Left forelimb (tissue), 1 donor: Measurements from ENCODE around the gene ACTL8.

Source experiments
- DNase-seq: peaks from one replicate; pipeline ENCODE4 v3.0.0-alpha.2; 2018; ENCODE audit warnings: low spot score

The ACTL8 gene, protein sequence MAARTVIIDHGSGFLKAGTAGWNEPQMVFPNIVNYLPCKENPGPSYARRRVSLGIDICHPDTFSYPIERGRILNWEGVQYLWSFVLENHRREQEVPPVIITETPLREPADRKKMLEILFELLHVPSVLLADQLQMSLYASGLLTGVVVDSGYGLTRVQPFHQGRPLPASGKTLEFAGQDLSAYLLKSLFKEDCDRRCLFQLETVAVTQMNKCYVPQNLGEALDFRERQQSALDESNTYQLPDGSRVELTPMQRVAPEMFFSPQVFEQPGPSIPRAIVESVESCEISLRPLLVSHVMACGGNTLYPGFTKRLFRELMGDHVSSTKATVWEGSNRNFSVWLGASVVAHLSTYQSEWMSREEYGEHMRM

DNA sequence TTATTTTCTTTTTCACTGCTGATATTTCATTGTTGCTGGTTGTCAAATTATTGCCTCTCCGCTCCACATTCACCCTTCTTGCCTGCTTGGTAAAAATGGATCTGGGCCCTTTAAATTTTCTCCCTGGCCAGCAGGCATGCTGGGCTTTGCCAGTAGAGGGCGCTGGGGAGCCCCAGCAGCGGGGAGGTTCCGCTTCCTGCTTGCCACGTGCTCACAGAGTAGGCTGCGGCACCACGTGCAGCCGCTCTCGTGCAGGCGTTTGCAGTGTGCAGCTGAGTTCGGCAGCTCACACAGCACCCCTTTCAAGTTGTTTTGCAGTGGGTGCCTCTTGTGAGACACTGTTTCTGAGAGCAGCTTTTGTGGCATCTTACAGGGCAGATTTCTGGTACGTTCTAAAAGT lies at the start of gene ACTL8:
Gene ACTL8, plus strand, starts transcription at position 214 of the 400 bp plus-strand sequence. CDS start 67,676 bp downstream, outside the sequence.
- no peak for DNase-seq

DNA sequence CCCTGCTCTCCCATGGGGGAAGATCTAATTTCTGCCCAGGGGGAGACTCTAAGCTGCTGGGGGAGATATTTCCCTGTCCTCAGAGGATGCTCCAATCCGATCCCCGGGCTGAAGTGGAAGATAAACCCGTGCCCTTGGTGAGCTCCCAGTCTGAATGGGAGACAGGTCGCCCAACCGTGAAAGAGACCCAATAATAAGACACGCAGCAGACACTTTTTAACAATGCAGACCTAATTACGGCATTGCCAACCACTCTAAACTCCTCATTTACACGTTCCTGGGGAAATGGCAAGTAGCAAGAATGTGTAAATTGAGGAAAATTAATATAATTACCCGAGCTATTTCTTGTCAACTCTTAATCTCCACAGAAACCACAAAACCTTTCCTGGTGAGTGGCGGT lies 48.7 kb upstream of the ACTL8 start:
- no peak for DNase-seq

GRCh38 chr1:17709981-17710380 lies 45.2 kb upstream of the ACTL8 start:
- DNase-seq = no peak

DNA sequence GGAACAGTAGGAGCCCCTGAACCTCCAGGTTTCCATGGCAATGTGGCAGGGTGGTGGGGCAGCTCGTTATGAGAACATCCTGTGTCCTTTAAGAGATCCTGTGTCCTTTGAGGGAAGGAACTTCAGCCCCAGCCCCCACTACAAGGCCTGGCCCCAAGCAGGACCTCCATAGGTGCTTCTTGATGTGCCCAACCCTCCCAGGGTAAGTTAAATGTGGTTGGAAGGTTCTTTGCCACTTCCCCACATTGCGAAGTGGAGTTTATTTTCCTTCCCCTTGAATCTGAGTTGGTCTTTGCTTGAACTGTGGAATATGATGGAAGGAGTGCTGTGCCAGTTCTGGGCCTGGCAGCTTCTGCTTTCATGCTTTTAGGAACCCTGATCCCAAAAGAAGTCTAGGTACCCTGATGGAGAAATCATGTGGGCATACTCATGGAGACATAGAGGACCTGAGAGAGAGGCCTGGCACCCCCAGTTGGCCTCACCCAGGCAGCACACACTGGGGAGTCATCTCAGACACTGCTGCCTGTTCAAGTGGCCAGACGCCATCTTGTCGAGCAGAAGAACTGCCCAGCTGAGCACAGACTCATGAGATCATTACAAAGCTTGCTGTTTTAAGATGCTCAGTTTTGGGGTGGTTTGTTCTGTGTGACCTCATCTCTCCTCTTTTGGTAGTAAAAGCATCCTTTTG lies 44.1 kb upstream of the ACTL8 start:
- no peak for DNase-seq

- no peak for DNase-seq
These were observed 43.6 kb upstream of the ACTL8 start for GRCh38 chr1:17711577-17711910.

GRCh38 chr1:17711941-17712340 lies 43.2 kb upstream of the ACTL8 start:
- no peak for DNase-seq

- DNase-seq = no peak
These were observed 41.1 kb upstream of the ACTL8 start for GRCh38 chr1:17713993-17714392.

- DNase-seq = no peak
These were observed 37.3 kb upstream of the ACTL8 start for GRCh38 chr1:17717594-17718535.

- DNase-seq = no peak
These were observed 35.3 kb upstream of the ACTL8 start for GRCh38 chr1:17719874-17720273.

GRCh38 chr1:17721444-17721843 lies 33.7 kb upstream of the ACTL8 start:
- no peak for DNase-seq

- DNase-seq = no peak
These were observed 31.4 kb upstream of the ACTL8 start for GRCh38 chr1:17723684-17724083.

DNA sequence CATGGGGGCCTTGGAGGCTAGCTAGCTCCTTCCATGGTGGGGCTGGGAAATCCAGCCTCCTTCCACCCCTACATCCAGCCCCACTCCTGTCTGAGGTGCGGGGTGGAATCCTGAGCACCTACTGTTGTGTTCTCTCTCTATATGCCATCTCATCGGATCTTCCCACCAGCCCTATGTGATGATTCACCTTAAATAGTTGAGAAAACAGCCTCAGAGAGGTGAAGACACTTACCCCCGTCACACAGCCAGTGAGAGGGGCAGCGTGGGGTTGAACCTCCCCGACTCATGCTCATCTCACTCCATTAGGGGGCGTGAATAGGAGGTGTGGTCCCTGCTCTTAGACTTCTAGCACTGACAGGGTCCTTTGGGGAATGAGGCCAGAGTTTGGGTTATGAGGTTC lies 31.0 kb upstream of the ACTL8 start:
- no peak for DNase-seq

DNA sequence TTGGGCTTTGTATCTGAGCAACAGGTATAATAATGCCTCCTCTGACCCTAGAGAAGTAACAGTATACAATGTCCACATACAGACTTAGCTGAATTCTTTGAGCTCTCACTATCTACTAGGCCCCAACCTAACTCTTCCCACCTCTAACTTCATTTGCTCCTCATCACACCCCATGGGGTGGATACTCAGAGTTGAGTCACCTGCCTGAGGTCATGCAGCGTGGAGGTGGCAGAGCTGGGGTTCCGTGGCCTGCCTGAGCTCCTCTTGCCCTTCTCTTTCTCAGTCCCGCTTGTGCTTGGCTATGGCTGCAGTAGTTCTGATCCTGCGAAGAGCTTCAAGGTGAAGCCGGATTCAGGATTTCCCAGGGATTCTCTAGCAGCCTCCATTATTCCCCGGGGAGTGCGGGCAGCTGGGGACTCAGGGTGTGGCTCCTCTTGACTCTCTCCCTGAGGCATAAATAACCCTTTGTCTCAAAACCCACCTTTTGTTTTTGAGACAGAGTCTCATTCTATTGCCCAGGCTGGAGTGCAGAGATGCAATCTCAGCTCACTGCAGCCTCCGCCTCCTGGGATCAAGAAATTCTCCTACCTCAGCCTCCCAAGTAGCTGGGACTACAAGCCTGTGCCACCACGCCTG lies 29.9 kb upstream of the ACTL8 start:
- DNase-seq = no peak

DNA sequence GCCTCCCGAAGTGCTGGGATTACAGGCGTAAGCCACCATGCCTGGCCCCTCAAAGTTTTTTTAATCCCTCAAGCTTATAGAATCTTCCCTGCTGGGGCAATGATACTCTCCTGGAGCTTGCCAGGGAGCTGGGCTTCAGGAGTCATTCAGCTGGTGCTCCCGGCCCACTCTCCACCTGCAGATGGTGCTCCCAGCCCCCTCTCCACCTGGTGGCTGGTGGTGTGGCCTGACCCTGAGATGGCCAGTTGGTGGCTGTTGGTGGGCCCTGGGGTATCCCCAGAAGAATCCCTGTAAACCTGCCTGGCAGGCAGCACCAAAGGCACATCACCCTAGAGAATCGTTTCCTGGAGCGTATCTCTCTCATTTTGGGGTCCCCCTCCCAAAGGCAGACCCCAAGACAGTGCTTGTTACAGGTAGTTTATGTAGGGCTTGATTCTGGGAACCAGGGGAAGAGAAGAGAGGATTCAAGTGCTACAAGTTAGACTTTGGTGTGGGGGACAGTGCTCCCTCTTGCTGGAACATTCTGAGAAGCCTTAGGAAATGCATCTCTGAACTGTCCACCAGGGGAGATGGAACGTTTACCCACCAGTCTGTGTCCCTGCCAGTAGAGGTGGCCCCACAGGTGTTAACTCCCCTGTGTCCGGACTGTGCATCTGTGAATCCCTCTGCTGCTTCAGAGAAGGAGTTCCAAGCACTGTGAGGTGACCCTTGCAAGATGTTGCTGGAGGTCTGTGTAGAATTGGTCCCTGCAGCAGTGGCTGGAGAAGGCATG lies 29.1 kb upstream of the ACTL8 start:
- no peak for DNase-seq

DNA sequence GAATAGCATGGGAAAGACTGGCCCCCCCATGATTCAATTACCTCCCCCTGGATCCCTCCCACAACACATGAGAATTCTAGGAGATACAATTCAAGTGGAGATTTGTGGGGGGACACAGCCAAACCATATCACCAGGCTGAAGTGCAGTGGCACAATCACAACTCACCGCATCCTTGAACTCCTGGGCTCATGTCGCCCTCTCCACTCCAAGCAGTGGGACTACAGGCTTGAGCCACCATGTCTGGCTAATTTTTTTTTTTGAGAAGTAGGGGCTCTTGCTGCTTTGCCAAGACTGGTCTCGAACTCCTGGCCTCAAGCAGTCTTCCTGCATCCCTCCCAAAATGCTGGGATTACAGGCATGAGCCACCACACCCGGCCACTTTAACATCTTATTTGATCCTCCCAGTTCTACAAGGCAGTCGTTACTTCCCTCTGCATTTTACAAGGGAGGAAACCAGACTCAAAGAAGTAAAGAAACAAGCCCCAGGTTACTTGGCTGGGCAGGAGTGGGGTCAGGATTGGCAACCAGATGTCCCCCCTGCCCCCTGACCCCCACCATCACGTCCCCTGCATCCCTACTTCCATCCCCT lies 26.9 kb upstream of the ACTL8 start:
- no peak for DNase-seq

DNA sequence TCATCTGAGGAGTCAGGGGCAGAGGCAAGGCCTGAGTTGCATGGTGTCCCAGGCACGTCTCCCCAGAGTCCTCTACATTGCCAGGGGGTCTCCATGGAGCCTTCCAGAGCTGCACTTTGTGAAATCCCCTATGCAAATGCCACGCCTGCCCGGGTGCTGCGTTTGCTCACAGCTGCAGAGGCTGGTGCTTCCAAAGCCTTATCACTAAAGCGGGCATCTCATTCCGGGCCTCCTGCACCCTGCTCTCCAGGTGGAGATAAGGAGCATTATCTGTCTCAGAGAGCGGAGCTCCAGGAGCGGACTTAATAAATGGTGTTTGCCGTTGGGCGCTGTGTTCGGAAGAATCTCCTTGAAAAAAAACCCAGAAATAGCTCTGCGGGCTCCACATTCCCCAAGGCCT lies 25.9 kb upstream of the ACTL8 start:
- DNase-seq = no peak

DNA sequence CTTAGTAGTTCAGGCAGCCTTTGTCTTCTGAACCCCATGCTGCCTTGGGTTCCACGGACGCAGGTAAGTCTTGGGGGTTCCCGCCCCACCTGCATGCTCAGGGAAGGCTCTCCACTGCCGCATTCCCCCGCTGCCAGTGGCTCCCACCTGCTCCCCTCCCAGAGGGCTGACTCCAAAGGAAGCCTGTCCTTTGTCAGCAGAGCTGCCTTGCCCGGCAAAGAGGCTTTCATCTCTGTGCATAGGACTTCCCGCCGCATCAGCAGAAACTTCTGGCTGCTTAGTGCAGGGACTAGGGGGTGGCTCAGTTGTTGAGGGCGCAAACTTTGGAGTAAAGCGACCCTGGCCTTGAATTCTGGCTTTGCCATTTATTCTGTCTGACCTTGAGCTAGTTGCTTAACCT lies 25.2 kb upstream of the ACTL8 start:
- no peak for DNase-seq

DNA sequence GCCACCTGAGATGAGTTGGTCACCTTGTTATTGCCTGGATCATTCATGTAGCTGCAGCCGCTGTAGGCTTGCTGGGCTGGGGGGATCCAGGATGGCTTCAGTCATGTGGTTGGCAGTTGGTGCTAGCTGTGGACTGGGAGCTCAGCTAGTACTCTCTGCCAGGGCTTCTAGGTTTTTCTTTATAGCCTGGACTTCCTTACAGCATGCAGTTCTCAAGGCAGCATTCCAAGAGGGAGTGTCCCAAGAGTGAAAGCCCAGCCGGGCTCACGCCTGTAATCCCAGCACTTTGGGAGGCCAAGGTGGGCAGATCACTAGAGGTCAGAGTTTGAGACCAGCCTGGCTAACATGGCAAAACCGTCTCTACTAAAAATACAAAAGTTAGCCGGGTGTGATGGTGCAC lies 23.7 kb upstream of the ACTL8 start:
- no peak for DNase-seq

DNA sequence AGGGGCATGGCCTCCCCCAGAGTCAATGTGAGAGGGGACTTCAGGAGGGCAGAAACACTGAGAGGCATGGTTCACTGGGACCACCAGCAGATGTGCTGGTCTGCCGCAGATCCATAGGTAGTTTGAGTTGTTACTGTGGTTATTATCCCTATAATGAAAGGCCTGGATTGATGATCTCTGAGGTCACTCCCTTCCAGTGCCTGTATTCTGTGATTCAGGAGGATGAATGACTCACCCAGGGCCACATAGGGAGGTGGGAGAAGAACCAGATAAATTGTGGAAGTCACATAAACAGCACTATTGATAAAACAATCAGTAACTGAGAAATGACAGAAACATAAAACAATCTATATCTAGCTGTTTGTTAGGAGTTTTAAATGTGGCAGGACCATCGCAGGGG lies 22.7 kb upstream of the ACTL8 start:
- no peak for DNase-seq

DNA sequence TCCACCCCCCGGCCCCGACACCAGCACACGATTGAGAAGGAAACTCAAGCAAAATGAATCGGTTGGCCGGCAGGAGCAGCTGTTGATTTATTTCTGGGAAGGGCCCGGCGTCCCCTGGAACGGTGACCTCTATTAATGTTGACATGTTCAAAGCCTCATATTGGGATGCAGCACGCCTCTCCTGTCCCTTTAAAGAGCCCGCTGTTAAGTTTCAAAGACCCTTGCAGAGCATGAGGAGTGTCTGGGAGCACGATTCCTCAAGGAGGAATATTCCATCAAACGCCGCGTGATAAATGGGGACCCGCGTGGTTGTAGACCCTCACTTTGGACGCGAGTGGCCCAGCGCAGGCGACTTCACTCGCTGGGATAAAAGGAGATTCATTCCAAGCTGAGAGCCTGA lies 21.5 kb upstream of the ACTL8 start:
- no peak for DNase-seq

DNA sequence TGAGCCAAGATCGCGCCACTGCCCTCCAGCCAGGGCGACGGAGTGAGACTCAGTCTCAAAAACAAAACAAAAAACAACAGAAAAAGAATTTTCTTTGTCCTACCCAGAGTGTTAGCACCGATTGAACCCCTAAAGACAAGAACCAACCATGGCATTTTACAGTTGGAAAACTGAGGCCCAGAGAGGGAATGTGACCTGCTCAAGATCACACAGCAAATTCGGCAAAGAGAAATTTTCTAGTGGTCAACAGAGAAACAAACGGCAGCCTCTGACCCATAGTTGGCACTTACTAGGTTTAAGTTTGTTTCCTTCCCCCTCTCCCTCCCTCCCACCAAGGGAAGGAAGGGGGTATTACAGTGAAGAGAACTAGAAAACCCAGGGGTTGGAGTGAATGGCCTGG lies 20.5 kb upstream of the ACTL8 start:
- DNase-seq = no peak
